Endothelial cell of umbilical vein (primary cell): ENCODE measurements around the gene ZG16. TPM values are rescaled to one million over a fixed set of nuclear protein-coding genes. Genes with fewer than 3 reads are reported as not detected.

ENCODE experiments used
- BruUV-seq: library from RNA; stranded (reverse); fragments of 400-500 nt; replicated peaks from 2 replicates; lab custom pipeline; 2021; lab: Mats Ljungman, UMichigan
- CTCF ChIA-PET: fragments of 300-600, 350-600 bp; sonication (Branson Sonifier 250); formaldehyde crosslinking; loops from one replicate; lab custom pipeline; 2021; ENCODE audit warnings: antibody characterized with exemption, inconsistent platforms; lab: Charles Lee
- POLR2A ChIA-PET: fragments of 300-600, 350-600 bp; sonication (Branson Sonifier 250); formaldehyde crosslinking; loops from one replicate; lab custom pipeline; 2021; ENCODE audit warnings: antibody characterized with exemption, inconsistent platforms; lab: Charles Lee
- DNase-seq: peaks from one replicate; pipeline ENCODE4 v3.0.0-alpha.2; 2011; ENCODE audit warnings: low read depth, low spot score
- FAIRE-seq: peaks from 2 replicates; lab custom pipeline; 2011; peaks lifted over from hg19 to GRCh38; lab: Jason Lieb, UNC
- H2AFZ ChIP-seq: 2 replicates; pipeline ENCODE4 v1.6.0; 2012; ENCODE audit warnings: low read depth, low read length, control low read depth, inconsistent platforms
- H3K27ac ChIP-seq: 2 replicates; pipeline ENCODE4 v1.5.1; 2011; ENCODE audit warnings: low read depth, mild to moderate bottlenecking, control low read depth, low read length, moderate library complexity; ENCODE audit not compliant: insufficient read depth
- H3K27me3 ChIP-seq, 2 experiments: 2 replicates each; pipeline versions ENCODE4 v1.6.0 to v1.6.1; 2011; ENCODE audit warnings: low read length in 2 of 2, mixed read lengths in 1 of 2; ENCODE audit not compliant: control insufficient read depth in 2 of 2, insufficient read depth in 2 of 2
- H3K36me3 ChIP-seq, 2 experiments: 2 replicates in 1 of 2; 3 replicates in 1 of 2; pipeline ENCODE4 v1.5.1; 2011; ENCODE audit warnings: low read length in 2 of 2, mild to moderate bottlenecking in 1 of 2, moderate library complexity in 1 of 2; ENCODE audit not compliant: control insufficient read depth in 2 of 2, insufficient read depth in 2 of 2; ENCODE audit errors: extremely low read depth in 1 of 2
- H3K4me1 ChIP-seq: 3 replicates; pipeline ENCODE4 v1.5.1; 2011; ENCODE audit warnings: mild to moderate bottlenecking, low read length; ENCODE audit not compliant: control insufficient read depth, insufficient read depth; ENCODE audit errors: extremely low read depth
- H3K4me2 ChIP-seq: 2 replicates; pipeline ENCODE4 v1.6.1; 2011; ENCODE audit warnings: low read length, control low read depth, mixed read lengths; ENCODE audit not compliant: insufficient read depth
- H3K4me3 ChIP-seq, 3 experiments: fragments of 200-600 bp in 1 of 3; sonication (generic), shearing (Covaris generic) in 1 of 3; replicated peaks in 1 of 3; 2 replicates each; pipeline ENCODE4 v1.5.1; 2011 to 2016; ENCODE audit warnings: control low read depth in 3 of 3, low read length in 3 of 3, mild to moderate bottlenecking in 2 of 3, inconsistent platforms in 1 of 3, low read depth in 1 of 3, moderate library complexity in 1 of 3; ENCODE audit not compliant: insufficient read depth in 1 of 3
- H3K79me2 ChIP-seq: 2 replicates; pipeline ENCODE4 v1.6.0; 2012; ENCODE audit warnings: low read length, inconsistent platforms; ENCODE audit not compliant: control insufficient read depth, insufficient read depth
- H3K9ac ChIP-seq: replicated peaks from 2 replicates; pipeline ENCODE3; 2011; ENCODE audit warnings: low read length, control low read depth; ENCODE audit not compliant: insufficient read depth; ENCODE audit errors: extremely low read depth
- H3K9me1 ChIP-seq: replicated peaks from 3 replicates; pipeline ENCODE4 v1.6.0; 2011; ENCODE audit warnings: mild to moderate bottlenecking, low read length; ENCODE audit not compliant: control insufficient read depth, insufficient read depth; ENCODE audit errors: extremely low read depth
- H3K9me3 ChIP-seq: replicated peaks from 2 replicates; pipeline ENCODE4 v1.5.1; 2012; ENCODE audit warnings: low read length, inconsistent platforms; ENCODE audit not compliant: control insufficient read depth, insufficient read depth
- H4K20me1 ChIP-seq: replicated peaks from 2 replicates; pipeline ENCODE3; 2011; ENCODE audit warnings: mild to moderate bottlenecking, low read length; ENCODE audit not compliant: control insufficient read depth, insufficient read depth; ENCODE audit errors: extremely low read depth
- CTCF ChIP-seq, 2 donors: IDR thresholded peaks; 1 replicate in 1 of 2; 2 replicates in 1 of 2; pipeline ENCODE4 v1.5.1; 2011; ENCODE audit warnings: low read length in 2 of 2, mild to moderate bottlenecking in 2 of 2, moderate library complexity in 2 of 2, control low read depth in 1 of 2, inconsistent platforms in 1 of 2, low read depth in 1 of 2; ENCODE audit not compliant: insufficient read depth in 1 of 2; ENCODE audit errors: extremely low read depth in 1 of 2
- EZH2 ChIP-seq: IDR thresholded peaks from 2 replicates; pipeline ENCODE4 v1.6.1; 2012; ENCODE audit warnings: borderline replicate concordance, low read depth, mild to moderate bottlenecking, moderate library complexity, low read length, inconsistent platforms; ENCODE audit not compliant: severe bottlenecking
- FOS ChIP-seq: IDR thresholded peaks from 2 replicates; pipeline ENCODE4 v1.6.1; 2011; ENCODE audit warnings: mild to moderate bottlenecking, low read length, moderate library complexity, borderline replicate concordance; ENCODE audit not compliant: insufficient read depth
- GATA2 ChIP-seq: IDR thresholded peaks from 2 replicates; pipeline ENCODE4 v1.7.0; 2011; ENCODE audit warnings: low read depth, mild to moderate bottlenecking, moderate library complexity, mixed read lengths, low read length; ENCODE audit not compliant: insufficient read length, insufficient read depth
- JUN ChIP-seq: IDR thresholded peaks from 2 replicates; pipeline ENCODE4 v1.6.1; 2011; ENCODE audit warnings: borderline replicate concordance, low read depth; ENCODE audit not compliant: insufficient read length, insufficient read depth
- MAX ChIP-seq: IDR thresholded peaks from 2 replicates; pipeline ENCODE4 v1.6.1; 2011; ENCODE audit not compliant: insufficient read depth, insufficient read length
- MYC ChIP-seq: IDR thresholded peaks from one replicate; pipeline ENCODE4 v1.6.1; 2011; ENCODE audit warnings: mild to moderate bottlenecking, low read depth, low read length
- POLR2A ChIP-seq: IDR thresholded peaks from 2 replicates; pipeline ENCODE4 v1.6.1; 2012; ENCODE audit warnings: low read depth, mild to moderate bottlenecking, control low read depth, low read length
- POLR2AphosphoS5 ChIP-seq: IDR thresholded peaks from 2 replicates; pipeline ENCODE4 v1.6.1; 2012; ENCODE audit warnings: low read depth, mild to moderate bottlenecking, control low read depth, low read length, moderate library complexity; ENCODE audit not compliant: insufficient read depth
- dilution Hi-C: fragments of 300-500 bp; cut with MboI; formaldehyde crosslinking; loops from one replicate; pipeline ENCODE4 v1.15.0; 2019; ENCODE audit warnings: low sequenced_read_pairs; ENCODE audit not compliant: extremely low pct_ligation_motif_present
- intact Hi-C: fragments of 100-400 bp; cut with micrococcal nuclease; formaldehyde crosslinking; loops from one replicate; pipeline ENCODE4 v1.10.0; 2022
- polyA plus RNA-seq, 4 experiments: library from polyadenylated mRNA; depleted of rRNA in 3 of 4; stranded (reverse) in 3 of 4; unstranded in 1 of 4; fragments of >200 nt; gene quantifications; 2 replicates each; pipeline versions ENCODE4 v1.2.1 to v1.2.3, GENCODE V29; 2011 to 2012; ENCODE audit warnings: missing spikeins in 1 of 4
- total RNA-seq: library from RNA; stranded (reverse); gene quantifications from 2 replicates; pipeline ENCODE4 v1.2.3, GENCODE V29; 2021

The ZG16 gene
- total and polyA plus RNA-seq, 2 donors (not counting 3 experiments of a cell fraction or from before 2014, with no cell fraction given) = not detected

GRCh38 chr16:29743475-29743826, 34.6 kb upstream of the ZG16 start:
- Histone ChIP-seq H2AFZ (no peak overlapping the region), H4K20me1 (no peaks in the 10 kb centered on the region), H3K9me3 (no peaks in the 10 kb centered on the region), H3K4me2 (no peak overlapping the region), H3K4me3 (no peak overlapping the region), H3K36me3 (no peaks in the 10 kb centered on the region), H3K9ac (no peak overlapping the region), H3K9me1 (no peaks in the 10 kb centered on the region), H3K27ac (no peak overlapping the region), H3K79me2 (no peaks in the 10 kb centered on the region), H3K4me1 (no peaks in the 10 kb centered on the region), H3K27me3 (peaks cover 0 to 3% of the 10 kb centered on the region in 2 experiments)
- DNase-seq = no peak
- ChIA-PET POLR2A (no interaction called here), CTCF (interaction anchor here (1.3 kb wide), 1 partner anchor 105 kb away, joined by 3 read pairs; no protein-coding TSS in a partner anchor)
- dilution Hi-C loops = no loop called here
- BruUV-seq = no TSS peak
- no peak for FAIRE-seq
- TF ChIP-seq POLR2A (no peak), FOS (no peak), GATA2 (no peak), EZH2 (no peak), JUN (no peak), CTCF (IDR thresholded peaks at IDR 0.05; ENCODE audit: extremely low read depth in 1 of 2, insufficient read depth in 1 of 2, low read depth in 1 of 2, low read length in 2 of 2) (no peak), MAX (no peak), POLR2AphosphoS5 (no peak), MYC (no peak)
- intact Hi-C loops = no loop called here
